ENCODE measurements around the gene ST6GALNAC3.
"Not testable (repeated sequence)": the region's sequence is repeated elsewhere in the genome, so short reads cannot be mapped to it uniquely, and the experiment has no call there.

DNA sequence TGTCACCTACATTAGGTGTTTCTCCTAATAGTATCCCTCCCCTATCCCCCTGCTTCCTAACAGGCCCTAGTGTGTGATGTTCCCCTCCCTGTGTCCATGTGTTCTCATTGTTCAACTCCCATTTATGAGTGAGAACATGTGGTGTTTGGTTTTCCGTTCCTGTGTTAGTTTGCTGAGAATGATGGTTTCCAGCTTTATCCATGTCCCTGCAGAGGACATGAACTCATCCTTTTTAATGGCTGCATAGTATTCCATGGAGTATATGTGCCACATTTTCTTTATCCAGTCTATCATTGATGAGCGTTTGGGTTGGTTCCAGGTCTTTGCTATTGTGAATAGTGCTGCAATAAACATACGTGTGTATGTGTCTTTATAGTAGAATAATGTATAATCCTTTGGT lies 267.3 kb downstream of the ST6GALNAC3 start:
- TF ChIP-seq EP300 (IDR thresholded peaks at IDR 0.05), result not testable (repeated sequence)
- TF ChIP-seq, protein P1, sequence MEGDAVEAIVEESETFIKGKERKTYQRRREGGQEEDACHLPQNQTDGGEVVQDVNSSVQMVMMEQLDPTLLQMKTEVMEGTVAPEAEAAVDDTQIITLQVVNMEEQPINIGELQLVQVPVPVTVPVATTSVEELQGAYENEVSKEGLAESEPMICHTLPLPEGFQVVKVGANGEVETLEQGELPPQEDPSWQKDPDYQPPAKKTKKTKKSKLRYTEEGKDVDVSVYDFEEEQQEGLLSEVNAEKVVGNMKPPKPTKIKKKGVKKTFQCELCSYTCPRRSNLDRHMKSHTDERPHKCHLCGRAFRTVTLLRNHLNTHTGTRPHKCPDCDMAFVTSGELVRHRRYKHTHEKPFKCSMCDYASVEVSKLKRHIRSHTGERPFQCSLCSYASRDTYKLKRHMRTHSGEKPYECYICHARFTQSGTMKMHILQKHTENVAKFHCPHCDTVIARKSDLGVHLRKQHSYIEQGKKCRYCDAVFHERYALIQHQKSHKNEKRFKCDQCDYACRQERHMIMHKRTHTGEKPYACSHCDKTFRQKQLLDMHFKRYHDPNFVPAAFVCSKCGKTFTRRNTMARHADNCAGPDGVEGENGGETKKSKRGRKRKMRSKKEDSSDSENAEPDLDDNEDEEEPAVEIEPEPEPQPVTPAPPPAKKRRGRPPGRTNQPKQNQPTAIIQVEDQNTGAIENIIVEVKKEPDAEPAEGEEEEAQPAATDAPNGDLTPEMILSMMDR (IDR thresholded peaks at IDR 0.05), result not testable (repeated sequence)
